Neural cell (in vitro differentiated cells): ENCODE data around the gene STK40. TPM values are rescaled to one million over a fixed set of nuclear protein-coding genes. Genes with fewer than 3 reads are reported as not detected.

Experiments
- H2AFZ ChIP-seq: fragments of 200-600, 300-800 bp; sonication (generic), shearing (Covaris generic); 2 replicates; pipeline ENCODE4 v1.6.0; 2014; ENCODE audit warnings: low read depth, mild to moderate bottlenecking, antibody characterized with exemption, low read length, moderate library complexity
- H3F3A ChIP-seq: fragments of 200-600 bp; shearing (Covaris generic); 2 replicates; pipeline ENCODE4 v1.6.1; 2016; ENCODE audit warnings: mild to moderate bottlenecking, moderate library complexity, mixed read lengths, antibody characterized with exemption, low read length; ENCODE audit not compliant: insufficient read depth, poor library complexity, severe bottlenecking
- H3K27ac ChIP-seq: fragments of 200-600, 300-800 bp; sonication (generic), shearing (Covaris generic); 2 replicates; pipeline ENCODE4 v1.5.1; 2014; ENCODE audit warnings: mild to moderate bottlenecking, low read length, moderate library complexity
- H3K27me3 ChIP-seq: fragments of 300-800, 200-600 bp; sonication (generic), shearing (Covaris generic); 2 replicates; pipeline ENCODE4 v1.6.0; 2014; ENCODE audit warnings: mild to moderate bottlenecking, low read depth, low read length, moderate library complexity; ENCODE audit not compliant: insufficient read depth
- H3K36me3 ChIP-seq: fragments of 300-800, 200-600 bp; sonication (generic), shearing (Covaris generic); 2 replicates; pipeline ENCODE4 v1.5.1; 2014; ENCODE audit warnings: mild to moderate bottlenecking, antibody characterized with exemption, low read length, moderate library complexity; ENCODE audit not compliant: insufficient read depth
- H3K4me2 ChIP-seq: fragments of 300-800, 200-600 bp; sonication (generic), shearing (Covaris generic); 2 replicates; pipeline ENCODE4 v1.6.0; 2014; ENCODE audit warnings: mild to moderate bottlenecking, low read length
- H3K4me3 ChIP-seq: fragments of 300-800, 200-600 bp; sonication (generic), shearing (Covaris generic); 2 replicates; pipeline ENCODE4 v1.5.1; 2014; ENCODE audit warnings: mild to moderate bottlenecking, low read length, moderate library complexity
- H3K79me2 ChIP-seq: fragments of 200-600 bp; shearing (Covaris generic); replicated peaks from 2 replicates; pipeline ENCODE4 v1.6.0; 2014; ENCODE audit warnings: mild to moderate bottlenecking, low read length, moderate library complexity; ENCODE audit not compliant: insufficient read depth
- H3K9ac ChIP-seq: fragments of 300-800, 200-600 bp; sonication (generic), shearing (Covaris generic); 2 replicates; pipeline ENCODE4 v1.6.1; 2016; ENCODE audit warnings: mild to moderate bottlenecking, low read length, mixed read lengths
- H3K9me2 ChIP-seq: fragments of 200-600 bp; shearing (Covaris generic); 2 replicates; pipeline ENCODE4 v1.6.1; 2016; ENCODE audit warnings: mild to moderate bottlenecking, low read length, mixed read lengths; ENCODE audit not compliant: insufficient read depth
- H3K9me3 ChIP-seq: fragments of 200-600, 300-800 bp; sonication (generic), shearing (Covaris generic); 2 replicates; pipeline ENCODE4 v1.6.1; 2016; ENCODE audit warnings: mild to moderate bottlenecking, mixed run types, low read length, moderate library complexity, mixed read lengths
- H4K20me1 ChIP-seq: fragments of 200-600 bp; shearing (Covaris generic); 2 replicates; pipeline ENCODE4 v1.6.1; 2016; ENCODE audit warnings: mild to moderate bottlenecking, mixed run types; ENCODE audit not compliant: insufficient read depth
- EP300 ChIP-seq: fragments of 450-650 bp; conservative IDR thresholded peaks from 2 replicates; pipeline ENCODE4 v1.6.1; 2014; ENCODE audit warnings: antibody characterized with exemption, mild to moderate bottlenecking, moderate library complexity; ENCODE audit not compliant: poor library complexity, severe bottlenecking
- EZH2 ChIP-seq: fragments of 200-600, 300-800 bp; shearing (Covaris generic), sonication (generic); IDR thresholded peaks from 2 replicates; pipeline ENCODE4 v1.6.1; 2014; ENCODE audit warnings: antibody characterized with exemption, low read length, borderline replicate concordance, mild to moderate bottlenecking; ENCODE audit not compliant: insufficient read depth, poor library complexity, severe bottlenecking
- MXI1 ChIP-seq: fragments of 450-650 bp; conservative IDR thresholded peaks from 2 replicates; pipeline ENCODE4 v1.6.1; 2014; ENCODE audit warnings: antibody characterized with exemption, mild to moderate bottlenecking; ENCODE audit not compliant: poor library complexity, severe bottlenecking
- POLR2AphosphoS5 ChIP-seq: IDR thresholded peaks from 2 replicates; pipeline ENCODE4 v1.6.1; 2012
- RAD21 ChIP-seq: fragments of 450-650 bp; conservative IDR thresholded peaks from 2 replicates; pipeline ENCODE4 v1.6.1; 2014; ENCODE audit warnings: antibody characterized with exemption, mild to moderate bottlenecking, moderate library complexity
- SMC3 ChIP-seq: fragments of 450-650 bp; conservative IDR thresholded peaks from 2 replicates; pipeline ENCODE4 v1.6.1; 2014; ENCODE audit warnings: antibody characterized with exemption, mild to moderate bottlenecking, moderate library complexity; ENCODE audit not compliant: poor library complexity
- TAF1 ChIP-seq: IDR thresholded peaks from 2 replicates; pipeline ENCODE4 v1.6.1; 2012; ENCODE audit warnings: low read depth
- polyA plus RNA-seq: library from polyadenylated mRNA; depleted of rRNA; stranded (reverse); fragments of >200 nt; gene quantifications from 2 replicates; pipeline ENCODE4 v1.2.3, GENCODE V29; 2014
- TF ChIP-seq, protein P1 (sequence below): fragments of 450-650 bp; IDR thresholded peaks from 2 replicates; pipeline ENCODE4 v1.5.1; 2014; ENCODE audit warnings: antibody characterized with exemption, mild to moderate bottlenecking, moderate library complexity; ENCODE audit not compliant: poor library complexity, severe bottlenecking
- TF ChIP-seq, protein P2 (sequence below): IDR thresholded peaks from 2 replicates; pipeline ENCODE4 v1.6.1; 2012; ENCODE audit warnings: borderline replicate concordance

Gene STK40
- polyA plus RNA-seq, 1 donor from 2014 or later: 8.4 TPM

DNA sequence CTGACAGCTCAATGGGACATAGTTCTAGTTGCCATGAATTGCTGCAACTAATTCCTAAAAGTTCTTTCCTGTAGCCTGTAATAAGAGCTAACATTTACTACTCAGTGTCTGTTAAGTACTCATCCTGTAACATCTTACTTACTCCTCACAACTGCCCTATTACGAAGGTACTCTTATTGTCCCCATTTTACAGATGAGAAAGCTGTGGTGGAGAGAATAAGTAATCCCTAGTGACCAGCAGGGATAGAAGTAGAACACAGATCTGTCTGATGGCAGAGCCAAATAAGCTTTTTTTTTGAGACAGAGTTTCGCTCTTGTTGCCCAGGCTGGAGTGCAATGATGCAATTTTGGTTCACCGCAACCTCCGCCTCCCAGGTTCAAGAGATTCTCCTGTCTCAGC, 3.1 kb downstream of the STK40 start:
- TF ChIP-seq, protein P1, sequence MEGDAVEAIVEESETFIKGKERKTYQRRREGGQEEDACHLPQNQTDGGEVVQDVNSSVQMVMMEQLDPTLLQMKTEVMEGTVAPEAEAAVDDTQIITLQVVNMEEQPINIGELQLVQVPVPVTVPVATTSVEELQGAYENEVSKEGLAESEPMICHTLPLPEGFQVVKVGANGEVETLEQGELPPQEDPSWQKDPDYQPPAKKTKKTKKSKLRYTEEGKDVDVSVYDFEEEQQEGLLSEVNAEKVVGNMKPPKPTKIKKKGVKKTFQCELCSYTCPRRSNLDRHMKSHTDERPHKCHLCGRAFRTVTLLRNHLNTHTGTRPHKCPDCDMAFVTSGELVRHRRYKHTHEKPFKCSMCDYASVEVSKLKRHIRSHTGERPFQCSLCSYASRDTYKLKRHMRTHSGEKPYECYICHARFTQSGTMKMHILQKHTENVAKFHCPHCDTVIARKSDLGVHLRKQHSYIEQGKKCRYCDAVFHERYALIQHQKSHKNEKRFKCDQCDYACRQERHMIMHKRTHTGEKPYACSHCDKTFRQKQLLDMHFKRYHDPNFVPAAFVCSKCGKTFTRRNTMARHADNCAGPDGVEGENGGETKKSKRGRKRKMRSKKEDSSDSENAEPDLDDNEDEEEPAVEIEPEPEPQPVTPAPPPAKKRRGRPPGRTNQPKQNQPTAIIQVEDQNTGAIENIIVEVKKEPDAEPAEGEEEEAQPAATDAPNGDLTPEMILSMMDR: no peak
- TF ChIP-seq EP300: no peak
- TF ChIP-seq MXI1: no peak
- TF ChIP-seq, protein P2, sequence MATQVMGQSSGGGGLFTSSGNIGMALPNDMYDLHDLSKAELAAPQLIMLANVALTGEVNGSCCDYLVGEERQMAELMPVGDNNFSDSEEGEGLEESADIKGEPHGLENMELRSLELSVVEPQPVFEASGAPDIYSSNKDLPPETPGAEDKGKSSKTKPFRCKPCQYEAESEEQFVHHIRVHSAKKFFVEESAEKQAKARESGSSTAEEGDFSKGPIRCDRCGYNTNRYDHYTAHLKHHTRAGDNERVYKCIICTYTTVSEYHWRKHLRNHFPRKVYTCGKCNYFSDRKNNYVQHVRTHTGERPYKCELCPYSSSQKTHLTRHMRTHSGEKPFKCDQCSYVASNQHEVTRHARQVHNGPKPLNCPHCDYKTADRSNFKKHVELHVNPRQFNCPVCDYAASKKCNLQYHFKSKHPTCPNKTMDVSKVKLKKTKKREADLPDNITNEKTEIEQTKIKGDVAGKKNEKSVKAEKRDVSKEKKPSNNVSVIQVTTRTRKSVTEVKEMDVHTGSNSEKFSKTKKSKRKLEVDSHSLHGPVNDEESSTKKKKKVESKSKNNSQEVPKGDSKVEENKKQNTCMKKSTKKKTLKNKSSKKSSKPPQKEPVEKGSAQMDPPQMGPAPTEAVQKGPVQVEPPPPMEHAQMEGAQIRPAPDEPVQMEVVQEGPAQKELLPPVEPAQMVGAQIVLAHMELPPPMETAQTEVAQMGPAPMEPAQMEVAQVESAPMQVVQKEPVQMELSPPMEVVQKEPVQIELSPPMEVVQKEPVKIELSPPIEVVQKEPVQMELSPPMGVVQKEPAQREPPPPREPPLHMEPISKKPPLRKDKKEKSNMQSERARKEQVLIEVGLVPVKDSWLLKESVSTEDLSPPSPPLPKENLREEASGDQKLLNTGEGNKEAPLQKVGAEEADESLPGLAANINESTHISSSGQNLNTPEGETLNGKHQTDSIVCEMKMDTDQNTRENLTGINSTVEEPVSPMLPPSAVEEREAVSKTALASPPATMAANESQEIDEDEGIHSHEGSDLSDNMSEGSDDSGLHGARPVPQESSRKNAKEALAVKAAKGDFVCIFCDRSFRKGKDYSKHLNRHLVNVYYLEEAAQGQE: no peak
- no peak for TF ChIP-seq SMC3
- no peak for TF ChIP-seq RAD21
- TF ChIP-seq TAF1: no peak
- no peaks in the 10 kb centered on the region for H3K27me3 ChIP-seq
- H3K4me2 ChIP-seq: no peak overlapping the region
- no peaks in the 10 kb centered on the region for H3K9me2 ChIP-seq
- no peak overlapping the region for H2AFZ ChIP-seq
- no peak overlapping the region for H3K4me3 ChIP-seq
- peaks cover 6% of the 10 kb centered on the region for H3F3A ChIP-seq
- no peaks in the 10 kb centered on the region for H3K36me3 ChIP-seq
- H3K79me2 ChIP-seq: peaks cover 28% of the 10 kb centered on the region
- peaks cover 2% of the 10 kb centered on the region for H4K20me1 ChIP-seq
- no peak overlapping the region for H3K27ac ChIP-seq
- no peak overlapping the region for H3K9ac ChIP-seq
- H3K9me3 ChIP-seq: no peaks in the 10 kb centered on the region

DNA sequence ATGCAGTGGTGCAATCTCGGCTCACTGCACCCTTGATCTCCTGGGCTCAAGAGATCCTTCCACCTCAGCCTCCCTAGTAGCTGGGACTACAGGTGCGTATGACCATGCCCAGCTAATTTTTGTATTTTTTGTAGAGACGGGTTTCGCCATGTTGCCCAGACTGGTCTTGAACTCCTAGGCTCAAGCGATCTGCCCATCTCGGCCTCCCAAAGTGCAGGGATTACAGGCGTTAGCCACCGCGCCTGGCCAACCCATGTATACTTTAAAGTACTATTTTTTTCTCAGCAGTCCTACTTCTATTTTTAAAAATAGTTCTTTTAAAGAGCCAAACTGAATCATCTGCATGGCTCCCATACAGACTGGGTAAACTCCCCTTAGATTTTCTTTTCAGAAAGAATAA, 3.5 kb downstream of the STK40 start:
- Histone ChIP-seq H3K9me3 (no peaks in the 10 kb centered on the region), H3K27me3 (no peaks in the 10 kb centered on the region), H3K4me2 (no peak overlapping the region), H3K79me2 (peaks cover 30% of the 10 kb centered on the region), H2AFZ (no peak overlapping the region), H3K27ac (no peak overlapping the region), H4K20me1 (peaks cover 2% of the 10 kb centered on the region), H3K9me2 (no peaks in the 10 kb centered on the region), H3K36me3 (no peaks in the 10 kb centered on the region), H3F3A (peaks cover 5% of the 10 kb centered on the region), H3K4me3 (no peak overlapping the region), H3K9ac (no peak overlapping the region)
- TF ChIP-seq MXI1 (no peak), TAF1 (no peak), EZH2 (no peak)

DNA sequence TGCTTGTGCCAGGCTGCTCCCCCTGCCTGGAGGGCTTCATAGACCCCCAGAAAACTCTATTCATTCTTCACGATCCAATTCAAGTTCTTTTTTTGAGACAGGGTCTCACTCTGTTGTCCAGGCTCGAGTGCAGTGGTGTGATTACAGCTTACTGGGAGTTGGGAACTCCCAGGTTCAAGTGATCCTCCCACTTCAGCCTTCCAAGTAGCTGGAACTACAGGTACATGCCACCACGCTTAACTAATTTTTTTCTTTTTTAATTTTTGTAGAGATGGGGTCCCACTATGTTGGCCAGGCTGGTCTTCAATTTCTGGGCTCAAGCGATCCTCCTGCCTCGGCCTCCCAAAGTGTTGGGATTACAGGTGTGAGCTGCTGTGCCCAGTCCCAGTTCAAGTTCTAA, 4.3 kb downstream of the STK40 start:
- H3K27me3 ChIP-seq: no peaks in the 10 kb centered on the region
- no peak overlapping the region for H3K9ac ChIP-seq
- H3K9me3 ChIP-seq: no peaks in the 10 kb centered on the region
- H3K27ac ChIP-seq: no peak overlapping the region
- H3K36me3 ChIP-seq: no peaks in the 10 kb centered on the region
- no peak overlapping the region for H3K4me2 ChIP-seq
- peaks cover 2% of the 10 kb centered on the region for H4K20me1 ChIP-seq
- no peaks in the 10 kb centered on the region for H3K9me2 ChIP-seq
- H3K4me3 ChIP-seq: no peak overlapping the region
- H3F3A ChIP-seq: no peaks in the 10 kb centered on the region
- no peak for TF ChIP-seq MXI1
- no peak for TF ChIP-seq EP300
- TF ChIP-seq, protein P2: no peak
- TF ChIP-seq, protein P1: no peak
- no peak for TF ChIP-seq RAD21
- no peak for TF ChIP-seq POLR2AphosphoS5
- TF ChIP-seq TAF1: no peak
- no peak for TF ChIP-seq EZH2
- TF ChIP-seq SMC3: no peak
- peaks cover 30% of the 10 kb centered on the region for H3K79me2 ChIP-seq
- no peak overlapping the region for H2AFZ ChIP-seq
